HG02610 (cell line): ENCODE measurements around the gene PRKCZ.

ENCODE experiments used
- ATAC-seq: cut with Tn5 transposase; IDR thresholded peaks from one replicate; pipeline ENCODE4 v1.9.1; 2021; ENCODE audit warnings: mild to moderate bottlenecking, moderate library complexity; ENCODE audit not compliant: unreplicated experiment

PRKCZ gene

GRCh38 chr1:2044510-2045319 is 5.5 kb upstream of the PRKCZ start:
- ATAC-seq: no peak

- no peak for ATAC-seq
These were observed 4.6 kb upstream of the PRKCZ start for GRCh38 chr1:2045468-2046173.

GRCh38 chr1:2046174-2046917 is 3.9 kb upstream of the PRKCZ start:
- no peak for ATAC-seq

GRCh38 chr1:2046953-2047748 is 3.1 kb upstream of the PRKCZ start:
- no peak for ATAC-seq

GRCh38 chr1:2047749-2048729 is 2.2 kb upstream of the PRKCZ start:
- no peak for ATAC-seq

- no peak for ATAC-seq
These were observed 940 bp upstream of the PRKCZ start for GRCh38 chr1:2049225-2049717.

- ATAC-seq: no peak
These were observed 216 bp downstream of the PRKCZ start for GRCh38 chr1:2050461-2050792.

GRCh38 chr1:2050793-2051682 is 827 bp downstream of the PRKCZ start:
- no peak for ATAC-seq

GRCh38 chr1:2052054-2052679 is 2.0 kb downstream of the PRKCZ start:
- no peak for ATAC-seq

- no peak for ATAC-seq
These were observed 2.5 kb downstream of the PRKCZ start for GRCh38 chr1:2052756-2053155.

GRCh38 chr1:2053217-2053616 is 3.0 kb downstream of the PRKCZ start:
- no peak for ATAC-seq

- no peak for ATAC-seq
These were observed 3.7 kb downstream of the PRKCZ start for GRCh38 chr1:2053784-2054376.

- ATAC-seq: no peak
These were observed 4.3 kb downstream of the PRKCZ start for GRCh38 chr1:2054560-2054959.

- no peak for ATAC-seq
These were observed 5.8 kb downstream of the PRKCZ start for GRCh38 chr1:2055911-2056575.

- no peak for ATAC-seq
These were observed 6.9 kb downstream of the PRKCZ start for GRCh38 chr1:2056955-2057590.

- ATAC-seq: no peak
These were observed 9.2 kb downstream of the PRKCZ start for GRCh38 chr1:2059290-2059953.
